Mesothelial cell of epicardium (in vitro differentiated cells): ENCODE results near the gene MAD1L1. TPM values are rescaled to one million over a fixed set of nuclear protein-coding genes. Genes with fewer than 3 reads are reported as not detected.

ENCODE experiments used
- DNase-seq, 2 experiments: peaks; one replicate each; pipeline ENCODE4 v3.0.0; 2021; ENCODE audit warnings: low spot score in 2 of 2; ENCODE audit not compliant: unreplicated experiment in 2 of 2
- H3K27ac Mint-ChIP-seq: 2 replicates; pipeline ENCODE4 v1.8.0; 2021; ENCODE audit warnings: mixed read lengths
- H3K27me3 Mint-ChIP-seq: 2 replicates; pipeline ENCODE4 v1.8.0; 2021; ENCODE audit warnings: low read depth, mixed read lengths
- H3K36me3 Mint-ChIP-seq: 2 replicates; pipeline ENCODE4 v1.8.0; 2021; ENCODE audit warnings: mixed read lengths
- H3K4me1 Mint-ChIP-seq: 2 replicates; pipeline ENCODE4 v1.8.0; 2021; ENCODE audit warnings: mixed read lengths
- H3K4me3 Mint-ChIP-seq: 2 replicates; pipeline ENCODE4 v1.8.0; 2021; ENCODE audit warnings: mild to moderate bottlenecking, moderate library complexity, mixed read lengths
- H3K9me3 Mint-ChIP-seq: 2 replicates; pipeline ENCODE4 v1.8.0; 2021; ENCODE audit warnings: mixed read lengths
- total RNA-seq: library from RNA; stranded (reverse); gene quantifications from 3 replicates; pipeline ENCODE4 v1.2.1, GENCODE V29; 2021
- TF ChIP-seq, protein P1 (sequence below): fragments of 200-600 bp; sonication (generic); IDR thresholded peaks from one replicate; pipeline ENCODE4 v1.5.0; 2021; ENCODE audit warnings: antibody characterized with exemption; ENCODE audit not compliant: unreplicated experiment

Gene MAD1L1
- total RNA-seq, 1 donor from 2014 or later = 45.0 TPM

DNA sequence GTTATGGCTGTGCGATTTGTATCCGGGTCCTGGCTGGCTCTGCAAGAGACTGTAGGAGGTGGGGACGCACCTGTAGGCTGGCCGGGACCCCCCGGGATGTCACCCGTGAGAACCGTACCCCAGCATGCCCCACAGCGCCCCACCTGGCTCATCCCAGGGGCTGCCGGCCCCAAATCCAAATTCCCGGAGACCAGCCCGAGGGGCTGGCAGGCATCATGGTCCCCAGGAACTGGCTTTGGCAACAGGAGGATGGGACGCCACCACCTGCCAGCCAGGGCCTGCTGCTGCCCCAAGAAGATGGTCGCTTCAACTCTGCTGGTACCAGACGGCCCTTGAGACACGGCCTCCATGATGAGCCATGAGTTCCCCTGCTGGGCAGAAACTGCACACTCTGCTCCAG lies 323.3 kb downstream of the MAD1L1 start:
- Mint-ChIP-seq H3K36me3 (no peaks in the 10 kb centered on the region), H3K27ac (no peak overlapping the region), H3K9me3 (no peaks in the 10 kb centered on the region), H3K4me3 (no peak overlapping the region), H3K4me1 (peaks cover 21% of the 10 kb centered on the region), H3K27me3 (no peaks in the 10 kb centered on the region)
- DNase-seq = no peak
- TF ChIP-seq, protein P1, sequence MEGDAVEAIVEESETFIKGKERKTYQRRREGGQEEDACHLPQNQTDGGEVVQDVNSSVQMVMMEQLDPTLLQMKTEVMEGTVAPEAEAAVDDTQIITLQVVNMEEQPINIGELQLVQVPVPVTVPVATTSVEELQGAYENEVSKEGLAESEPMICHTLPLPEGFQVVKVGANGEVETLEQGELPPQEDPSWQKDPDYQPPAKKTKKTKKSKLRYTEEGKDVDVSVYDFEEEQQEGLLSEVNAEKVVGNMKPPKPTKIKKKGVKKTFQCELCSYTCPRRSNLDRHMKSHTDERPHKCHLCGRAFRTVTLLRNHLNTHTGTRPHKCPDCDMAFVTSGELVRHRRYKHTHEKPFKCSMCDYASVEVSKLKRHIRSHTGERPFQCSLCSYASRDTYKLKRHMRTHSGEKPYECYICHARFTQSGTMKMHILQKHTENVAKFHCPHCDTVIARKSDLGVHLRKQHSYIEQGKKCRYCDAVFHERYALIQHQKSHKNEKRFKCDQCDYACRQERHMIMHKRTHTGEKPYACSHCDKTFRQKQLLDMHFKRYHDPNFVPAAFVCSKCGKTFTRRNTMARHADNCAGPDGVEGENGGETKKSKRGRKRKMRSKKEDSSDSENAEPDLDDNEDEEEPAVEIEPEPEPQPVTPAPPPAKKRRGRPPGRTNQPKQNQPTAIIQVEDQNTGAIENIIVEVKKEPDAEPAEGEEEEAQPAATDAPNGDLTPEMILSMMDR = no peak

DNA sequence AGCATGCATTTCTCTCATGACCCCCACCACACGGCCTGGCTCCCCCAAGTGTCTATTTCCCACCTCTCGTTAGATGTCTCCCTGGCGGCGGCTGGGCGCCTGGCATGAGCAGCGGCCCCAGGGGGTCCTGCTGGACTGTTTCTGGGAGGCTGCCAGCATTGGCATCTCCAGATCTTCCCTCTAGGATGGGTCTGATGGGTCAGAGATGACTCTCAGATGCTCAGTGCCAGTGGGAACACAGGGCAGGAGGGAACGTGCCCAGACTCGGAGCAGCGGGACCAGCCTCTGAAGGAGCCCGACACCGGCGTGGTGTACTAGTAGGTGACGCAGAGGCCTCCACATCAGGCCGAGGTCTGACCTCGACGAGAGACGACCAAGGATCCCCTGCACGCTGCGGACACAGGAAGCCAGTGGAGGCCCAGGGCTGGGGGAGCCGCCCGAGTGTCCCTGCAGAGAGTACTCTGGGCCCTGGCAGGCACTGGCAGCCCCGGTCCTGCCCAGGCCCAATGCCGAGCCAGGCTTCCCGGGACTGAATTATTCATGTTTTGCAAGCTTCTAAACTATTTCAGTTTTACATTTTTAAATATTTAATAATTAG lies 323.8 kb downstream of the MAD1L1 start:
- Mint-ChIP-seq H3K27ac (no peak overlapping the region), H3K9me3 (no peaks in the 10 kb centered on the region), H3K4me3 (no peak overlapping the region), H3K27me3 (no peaks in the 10 kb centered on the region), H3K36me3 (no peaks in the 10 kb centered on the region), H3K4me1 (peaks cover 18% of the 10 kb centered on the region)
- DNase-seq = no peak
- TF ChIP-seq, protein P1 = no peak

DNA sequence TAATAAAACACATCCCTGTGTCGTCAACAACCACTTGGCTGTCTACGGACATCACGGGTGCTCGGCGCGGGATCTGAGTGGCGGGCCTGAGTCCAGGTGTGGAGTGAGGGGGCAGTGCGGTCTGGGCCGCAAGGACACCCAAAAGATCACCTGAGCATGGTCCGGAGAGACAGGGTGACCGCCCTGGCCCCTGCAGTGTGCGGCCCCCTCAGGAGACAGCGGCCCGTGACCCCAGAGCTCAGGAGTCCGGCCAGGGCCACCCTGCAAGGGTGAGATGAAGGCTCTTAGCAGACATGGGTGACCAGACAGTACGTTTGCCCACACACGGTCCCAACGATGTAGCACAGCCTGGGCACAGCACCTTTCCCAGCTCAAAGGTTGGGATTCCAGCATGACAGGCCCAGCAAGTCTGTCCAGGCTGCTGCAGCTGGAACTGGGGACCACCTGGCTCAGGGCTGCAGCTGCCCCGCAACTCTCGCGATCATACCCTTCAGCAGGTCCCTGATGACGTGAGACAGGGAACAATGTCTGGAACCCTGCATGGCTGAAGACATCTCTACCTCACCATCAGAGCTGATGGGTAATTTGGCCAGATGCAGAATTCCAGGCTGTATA lies 324.9 kb downstream of the MAD1L1 start:
- Mint-ChIP-seq H3K9me3 (no peaks in the 10 kb centered on the region), H3K27me3 (no peaks in the 10 kb centered on the region), H3K36me3 (no peaks in the 10 kb centered on the region), H3K4me3 (no peak overlapping the region), H3K27ac (no peak overlapping the region), H3K4me1 (peaks cover 8% of the 10 kb centered on the region)
- DNase-seq = no peak
- TF ChIP-seq, protein P1 = no peak

DNA sequence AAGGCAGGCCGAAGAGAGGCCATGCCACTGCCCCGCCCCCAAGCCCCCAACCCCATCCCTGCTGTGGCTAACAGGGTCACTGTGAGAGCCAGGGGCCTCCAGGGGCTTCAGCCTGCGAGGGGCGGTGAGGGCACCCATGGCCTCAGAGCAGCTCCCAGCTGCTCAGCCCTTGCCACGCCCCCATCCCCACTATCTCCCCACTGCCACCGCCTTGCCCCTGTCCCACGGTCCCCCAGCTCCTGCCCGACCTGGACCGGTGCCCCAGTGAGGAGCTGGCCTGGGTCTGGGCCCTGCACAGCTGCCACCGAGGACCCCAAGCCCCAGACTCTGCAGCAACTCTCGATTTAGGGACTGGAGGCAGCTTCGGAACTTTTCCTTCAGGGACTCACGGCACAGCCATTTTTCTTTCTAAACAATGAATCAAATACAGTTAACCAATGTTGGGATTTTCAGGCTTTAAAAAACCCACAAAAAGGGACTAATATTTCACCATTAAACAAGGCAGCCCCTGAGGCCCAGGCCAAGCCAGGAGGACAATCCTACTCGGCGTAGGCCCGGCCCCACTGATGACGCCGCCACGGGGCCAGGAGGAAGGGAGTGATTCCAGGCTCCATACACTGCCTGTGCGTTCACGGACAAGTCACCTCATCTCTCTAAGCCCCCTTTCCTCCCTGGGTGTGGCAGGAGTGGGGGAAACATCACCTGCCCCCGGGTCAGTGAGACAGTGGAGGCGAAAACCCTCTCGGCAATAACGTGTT lies 325.6 kb downstream of the MAD1L1 start:
- DNase-seq = no peak
- TF ChIP-seq, protein P1 = no peak
- H3K4me1 Mint-ChIP-seq = peaks cover 3% of the 10 kb centered on the region
- no peak overlapping the region for H3K27ac Mint-ChIP-seq
- H3K4me3 Mint-ChIP-seq = no peak overlapping the region
- H3K27me3 Mint-ChIP-seq = no peaks in the 10 kb centered on the region
- H3K36me3 Mint-ChIP-seq = no peaks in the 10 kb centered on the region
- H3K9me3 Mint-ChIP-seq = no peaks in the 10 kb centered on the region

DNA sequence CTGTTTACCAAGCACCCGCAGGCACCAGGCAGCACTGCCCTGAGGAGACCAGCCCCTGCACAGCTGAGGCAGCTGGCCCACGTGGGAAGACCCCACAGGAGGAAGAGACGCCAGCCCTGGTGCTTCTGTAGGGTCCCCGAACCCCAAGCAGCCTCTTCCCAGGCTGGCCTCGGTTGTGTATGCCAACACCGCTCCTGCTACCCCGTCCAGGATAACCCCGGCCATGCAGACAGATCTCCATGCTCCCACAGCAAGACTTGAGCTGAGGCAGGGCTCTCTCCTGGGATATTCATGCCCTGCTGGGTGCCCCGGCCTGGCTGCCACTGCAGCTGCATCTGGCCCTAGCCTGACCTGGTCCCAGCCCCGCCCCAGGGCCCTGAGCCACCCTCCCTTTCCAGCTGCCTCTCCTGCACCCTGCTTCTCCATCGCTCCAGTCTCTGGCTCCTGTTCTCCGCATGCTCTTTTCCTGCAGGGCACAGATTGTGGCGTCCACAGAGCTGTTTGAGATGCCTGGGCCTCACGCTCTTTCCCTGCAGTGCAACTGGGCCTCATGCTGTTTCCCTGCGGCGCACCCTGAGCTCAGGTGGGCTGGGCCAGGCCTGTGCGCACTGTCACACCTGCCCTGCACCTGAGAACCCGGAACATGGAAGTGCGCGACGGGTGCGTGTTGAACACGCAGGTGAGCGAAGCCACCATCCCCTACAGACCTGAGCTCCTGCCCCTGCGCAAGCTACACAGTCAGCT lies 326.5 kb downstream of the MAD1L1 start:
- Mint-ChIP-seq H3K4me3 (no peak overlapping the region), H3K36me3 (no peaks in the 10 kb centered on the region), H3K27me3 (no peaks in the 10 kb centered on the region), H3K27ac (no peak overlapping the region), H3K9me3 (no peaks in the 10 kb centered on the region), H3K4me1 (peaks cover 3% of the 10 kb centered on the region)
- DNase-seq = no peak
- TF ChIP-seq, protein P1 = no peak
